HG03558 (cell line): ENCODE data around the gene SNX20.

Source experiments
- ATAC-seq: cut with Tn5 transposase; IDR thresholded peaks from one replicate; pipeline ENCODE4 v1.9.1; 2021; ENCODE audit warnings: moderate number of reproducible peaks; ENCODE audit not compliant: unreplicated experiment; ENCODE audit errors: extremely low read depth

SNX20 gene

DNA sequence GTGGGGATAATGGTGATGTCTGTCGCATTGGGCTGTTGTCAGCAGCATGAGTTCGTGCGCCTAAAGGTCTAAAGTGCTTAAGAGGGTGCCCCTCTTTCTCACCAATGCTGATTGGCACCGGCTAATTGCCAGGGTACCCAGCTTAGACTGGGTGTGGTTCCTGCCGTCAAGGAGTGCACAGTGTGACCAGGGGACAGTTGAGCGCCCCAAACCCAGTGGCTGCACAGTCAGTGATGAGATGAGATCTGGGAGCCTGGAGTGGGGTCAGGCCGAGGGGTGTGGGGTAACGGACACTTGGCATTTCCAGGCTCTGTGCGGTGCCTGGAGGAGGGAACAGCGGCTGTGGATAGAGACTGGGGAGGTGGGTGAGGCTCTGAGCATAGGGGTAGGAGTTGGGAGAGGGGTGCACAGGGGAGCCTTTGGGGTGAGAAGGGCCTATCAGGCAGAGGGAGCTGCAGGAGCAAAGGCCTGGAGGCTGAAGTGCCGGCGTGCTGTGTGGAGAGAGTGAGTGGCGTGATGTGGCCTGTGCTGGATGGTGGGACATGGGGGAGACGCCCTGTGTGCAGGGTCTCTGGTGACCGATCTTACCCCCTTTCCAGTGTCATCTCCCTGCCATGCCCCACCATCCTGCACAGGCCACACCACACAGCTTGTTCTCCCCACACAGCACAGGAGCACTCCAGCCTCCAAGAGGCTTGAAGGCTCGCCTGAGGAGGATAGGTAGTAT is 58.3 kb downstream of the SNX20 start:
- no peak for ATAC-seq

DNA sequence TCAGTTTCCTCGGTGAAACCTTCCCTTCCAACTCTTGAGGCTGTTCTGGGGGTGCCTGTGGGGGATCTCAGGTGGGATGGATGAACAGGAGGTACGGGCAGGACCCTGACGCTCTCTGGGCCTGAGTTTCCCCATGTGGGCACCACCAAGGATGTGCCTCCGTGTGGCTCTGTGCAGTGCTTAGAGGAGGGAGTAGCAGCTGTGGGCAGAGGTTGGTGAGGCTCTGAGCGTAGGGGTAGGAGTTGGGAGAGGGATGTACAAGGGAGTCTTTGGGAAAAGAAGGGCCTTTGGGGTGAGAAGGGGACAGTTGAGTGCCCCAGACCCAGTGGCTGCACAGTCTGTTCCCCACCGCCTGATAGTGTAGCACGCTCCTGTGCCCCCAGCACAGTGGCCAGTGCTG is 59.1 kb downstream of the SNX20 start:
- ATAC-seq, result no peak
